A549 treated with AZD9567 at 1 μM for 4 hours (cell line): ENCODE data around the gene DNMT3L. TPM values are rescaled to one million over a fixed set of nuclear protein-coding genes. Genes with fewer than 3 reads are reported as not detected.

Experiments used
- total RNA-seq: library from RNA; stranded (reverse); fragments of 200-300 nt; extraction: Qiagen RNA extraction; gene quantifications from 5 replicates; pipeline ENCODE4 v1.2.3, GENCODE V29; 2022; ENCODE audit not compliant: insufficient read depth

Gene DNMT3L
- not detected in 5 replicates for total RNA-seq

GRCh38 chr21:44261675-44262295 is at the start of gene DNMT3L:
DNMT3L (minus strand) TSS chr21:44261897; CDS start chr21:44261259, 638 bp downstream.

GRCh38 chr21:44299458-44300261 is 38.0 kb upstream of the DNMT3L start, which contains the start of gene PFKL:
PFKL (plus strand) TSS chr21:44300053; CDS start chr21:44300106, 53 bp downstream.

GRCh38 chr21:44285138-44285992 is 23.7 kb upstream of the DNMT3L start, which contains the start of gene AIRE:
AIRE (plus strand) TSS chr21:44285876; CDS start chr21:44286007, 131 bp downstream.

GRCh38 chr21:44240842-44241241 is 20.9 kb downstream of the DNMT3L start, which contains the start of gene ICOSLG:
ICOSLG (minus strand) TSS chr21:44240943; CDS start chr21:44240817, 126 bp downstream.

Other genes with a start within 250 kb of the DNMT3L start
- gene TRAPPC10, start 249.6 kb downstream of the DNMT3L start, total RNA-seq = 13.4 to 18.1 TPM (median 17.8 TPM) in 5 replicates
- 1.2 to 4.1 TPM (median 1.8 TPM) in 5 replicates for gene PWP2, start 154.5 kb downstream of the DNMT3L start, total RNA-seq
- 2.6 to 3.3 TPM (median 3.3 TPM) in 4 of 5 replicates, not detected in the other for gene GATD3, start 128.2 kb downstream of the DNMT3L start, total RNA-seq
- 2.4 to 5.0 TPM (median 4.7 TPM) in 5 replicates for gene ICOSLG, start 21.0 kb downstream of the DNMT3L start, total RNA-seq
- not detected in 5 replicates for gene AIRE, start 24.0 kb upstream of the DNMT3L start, total RNA-seq
- gene PFKL, start 38.2 kb upstream of the DNMT3L start, total RNA-seq = 35.2 to 59.2 TPM (median 53.6 TPM) in 5 replicates
- gene CFAP410, start 77.5 kb upstream of the DNMT3L start, total RNA-seq = 4.7 to 11.8 TPM (median 9.1 TPM) in 5 replicates
- 7.2 to 9.5 TPM (median 7.9 TPM) in 5 replicates for gene TRPM2, start 91.7 kb upstream of the DNMT3L start, total RNA-seq
- gene LRRC3, start 193.6 kb upstream of the DNMT3L start, total RNA-seq = 1.6 to 2.8 TPM (median 2.4 TPM) in 5 replicates